PC-9 (cell line): ENCODE results near the gene MSL1.

Source experiments
- EZH2 ChIP-seq: fragments of 200-600 bp; sonication (generic); IDR thresholded peaks from 2 replicates; pipeline ENCODE4 v1.8.0; 2017; ENCODE audit warnings: antibody characterized with exemption, low read depth
- TF ChIP-seq, protein P1 (sequence below): fragments of 200-600 bp; sonication (generic); conservative IDR thresholded peaks from 2 replicates; pipeline ENCODE4 v1.6.1; 2017; ENCODE audit warnings: mixed run types, antibody characterized with exemption, mild to moderate bottlenecking, moderate library complexity

GRCh38 chr17:40153603-40154236 lies 31.9 kb downstream of the MSL1 start:
- TF ChIP-seq EZH2 = no peak
- TF ChIP-seq, protein P1, sequence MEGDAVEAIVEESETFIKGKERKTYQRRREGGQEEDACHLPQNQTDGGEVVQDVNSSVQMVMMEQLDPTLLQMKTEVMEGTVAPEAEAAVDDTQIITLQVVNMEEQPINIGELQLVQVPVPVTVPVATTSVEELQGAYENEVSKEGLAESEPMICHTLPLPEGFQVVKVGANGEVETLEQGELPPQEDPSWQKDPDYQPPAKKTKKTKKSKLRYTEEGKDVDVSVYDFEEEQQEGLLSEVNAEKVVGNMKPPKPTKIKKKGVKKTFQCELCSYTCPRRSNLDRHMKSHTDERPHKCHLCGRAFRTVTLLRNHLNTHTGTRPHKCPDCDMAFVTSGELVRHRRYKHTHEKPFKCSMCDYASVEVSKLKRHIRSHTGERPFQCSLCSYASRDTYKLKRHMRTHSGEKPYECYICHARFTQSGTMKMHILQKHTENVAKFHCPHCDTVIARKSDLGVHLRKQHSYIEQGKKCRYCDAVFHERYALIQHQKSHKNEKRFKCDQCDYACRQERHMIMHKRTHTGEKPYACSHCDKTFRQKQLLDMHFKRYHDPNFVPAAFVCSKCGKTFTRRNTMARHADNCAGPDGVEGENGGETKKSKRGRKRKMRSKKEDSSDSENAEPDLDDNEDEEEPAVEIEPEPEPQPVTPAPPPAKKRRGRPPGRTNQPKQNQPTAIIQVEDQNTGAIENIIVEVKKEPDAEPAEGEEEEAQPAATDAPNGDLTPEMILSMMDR = no peak
